HCT116 (cell line): ENCODE results near the gene OR13J1. TPM values are rescaled to one million over a fixed set of nuclear protein-coding genes. Genes with fewer than 3 reads are reported as not detected.
A peak's percentile ranks its signal among the peaks of the same experiment; 100 is the strongest.

Experiments
- ATAC-seq: fragments of 200-7000 bp; cut with Tn5 transposase; 2 replicates; pipeline ENCODE4 v1.9.1; 2020; ENCODE audit warnings: mild to moderate bottlenecking, moderate library complexity
- BruUV-seq: library from RNA; stranded (reverse); fragments of 400-500 nt; replicated peaks from 2 replicates; lab custom pipeline; 2021; lab: Mats Ljungman, UMichigan
- CTCF ChIA-PET: fragments of 300-600 bp; sonication (Branson Sonifier 250); formaldehyde crosslinking; loops from one replicate; lab custom pipeline; 2021; ENCODE audit warnings: antibody characterized with exemption; lab: Charles Lee
- POLR2A ChIA-PET: fragments of 300-600, 350-600 bp; sonication (Branson Sonifier 250); formaldehyde crosslinking; loops from one replicate; lab custom pipeline; 2021; ENCODE audit warnings: antibody characterized with exemption; lab: Charles Lee
- RAD21 ChIA-PET, 2 experiments: fragments of 300-600 bp; sonication (Branson Sonifier 250); formaldehyde crosslinking; loops; one replicate each; lab custom pipeline; 2023; ENCODE audit warnings: low total read pairs in 2 of 2; ENCODE audit not compliant: uncharacterized antibody in 2 of 2, unreplicated experiment in 2 of 2, low non-redundant PET in 1 of 2; lab: Charles Lee
- DNase-seq: peaks from one replicate; pipeline ENCODE4 v3.0.0-alpha.2; 2010; ENCODE audit warnings: low read depth, low spot score
- H2AFZ ChIP-seq: fragments of 200-600 bp; shearing (Covaris generic), sonication (generic); 2 replicates; pipeline ENCODE4 v1.6.1; 2017; ENCODE audit warnings: low read depth, mixed run types, mixed read lengths, antibody characterized with exemption, low read length; ENCODE audit not compliant: poor library complexity, severe bottlenecking
- H3K27ac ChIP-seq: 2 replicates; pipeline ENCODE4 v1.5.1; 2012; ENCODE audit warnings: low read depth, low read length
- H3K27me3 ChIP-seq: fragments of 200-600 bp; sonication (generic); 2 replicates; pipeline ENCODE4 v1.6.1; 2016; ENCODE audit warnings: mixed run types, low read length, mixed read lengths; ENCODE audit not compliant: insufficient read depth
- H3K36me3 ChIP-seq, 2 experiments: fragments of 200-500 bp in 1 of 2; fragments of 200-600 bp in 1 of 2; sonication (Bioruptor generic) in 1 of 2; sonication (generic) in 1 of 2; 2 replicates each; pipeline versions ENCODE4 v1.5.1 to v1.6.1; 2014 to 2016; ENCODE audit warnings: low read length in 2 of 2, inconsistent platforms in 1 of 2, mixed read lengths in 1 of 2, mixed run types in 1 of 2; ENCODE audit not compliant: insufficient read depth in 2 of 2, control insufficient read depth in 1 of 2
- H3K4me1 ChIP-seq, 2 experiments: fragments of 200-600 bp in 1 of 2; sonication (generic) in 1 of 2; 2 replicates each; pipeline versions ENCODE4 v1.5.1 to v1.6.1; 2012 to 2017; ENCODE audit warnings: low read length in 2 of 2, inconsistent platforms in 1 of 2, mild to moderate bottlenecking in 1 of 2, mixed read lengths in 1 of 2, mixed run types in 1 of 2, moderate library complexity in 1 of 2; ENCODE audit not compliant: insufficient read depth in 2 of 2, control insufficient read depth in 1 of 2
- H3K4me2 ChIP-seq: fragments of 200-600 bp; sonication (generic); 2 replicates; pipeline ENCODE4 v1.6.1; 2017; ENCODE audit warnings: mixed run types, low read length, mixed read lengths
- H3K4me3 ChIP-seq, 2 experiments: fragments of 200-600 bp in 1 of 2; sonication (generic) in 1 of 2; replicated peaks in 1 of 2; 2 replicates each; pipeline ENCODE4 v1.5.1; 2011 to 2016; ENCODE audit warnings: low read length in 2 of 2, control low read depth in 1 of 2, low read depth in 1 of 2, mild to moderate bottlenecking in 1 of 2, mixed read lengths in 1 of 2, mixed run types in 1 of 2
- H3K79me2 ChIP-seq: fragments of 200-600 bp; sonication (generic); 2 replicates; pipeline ENCODE4 v1.6.1; 2017; ENCODE audit warnings: mild to moderate bottlenecking, mixed run types, low read length, moderate library complexity, mixed read lengths; ENCODE audit not compliant: insufficient read depth
- H3K9ac ChIP-seq: fragments of 200-600 bp; sonication (generic); 2 replicates; pipeline ENCODE4 v1.6.1; 2016; ENCODE audit warnings: low read length, mixed read lengths
- H3K9me2 ChIP-seq: fragments of 200-600 bp; sonication (generic), shearing (Covaris generic); 2 replicates; pipeline ENCODE4 v1.6.1; 2017; ENCODE audit warnings: mixed run types, mild to moderate bottlenecking, moderate library complexity; ENCODE audit not compliant: insufficient read depth
- H3K9me3 ChIP-seq, 2 experiments: fragments of 200-500 bp in 1 of 2; fragments of 200-600 bp in 1 of 2; sonication (Bioruptor generic) in 1 of 2; sonication (generic) in 1 of 2; 2 replicates each; pipeline ENCODE4 v1.6.1; 2014 to 2017; ENCODE audit warnings: low read length in 2 of 2, mixed read lengths in 2 of 2, inconsistent platforms in 1 of 2, low read depth in 1 of 2, mild to moderate bottlenecking in 1 of 2, mixed run types in 1 of 2, moderate library complexity in 1 of 2; ENCODE audit not compliant: control insufficient read depth in 1 of 2, insufficient read depth in 1 of 2
- H4K20me1 ChIP-seq: fragments of 200-600 bp; sonication (generic), shearing (Covaris generic); 2 replicates; pipeline ENCODE4 v1.6.1; 2017; ENCODE audit warnings: mixed run types, mild to moderate bottlenecking, moderate library complexity; ENCODE audit not compliant: insufficient read depth
- POLR2AphosphoS5 ChIP-seq: IDR thresholded peaks from 2 replicates; pipeline ENCODE4 v1.6.1; 2011; ENCODE audit warnings: mild to moderate bottlenecking, low read depth, low read length, moderate library complexity
- REST ChIP-seq: IDR thresholded peaks from 2 replicates; pipeline ENCODE4 v1.6.1; 2012; ENCODE audit warnings: low read depth
- ZNF274 ChIP-seq: fragments of 200-500 bp; sonication (Bioruptor generic); IDR thresholded peaks from 2 replicates; pipeline ENCODE4 v1.6.1; 2014; ENCODE audit warnings: mild to moderate bottlenecking, low read depth, low read length, inconsistent platforms
- intact Hi-C: fragments of 100-400 bp; cut with micrococcal nuclease; formaldehyde crosslinking; loops from 2 replicates; pipeline ENCODE4 v1.10.0; 2022
- total RNA-seq: library from RNA; stranded (reverse); gene quantifications from one replicate; pipeline ENCODE4 v1.2.1, GENCODE V29; 2021; ENCODE audit not compliant: unreplicated experiment
- TF ChIP-seq, protein P1 (sequence below): IDR thresholded peaks from 2 replicates; pipeline ENCODE4 v1.6.1; 2012
- TF ChIP-seq, protein P2 (sequence below), 3 experiments: fragments of 200-600 bp in 1 of 3; sonication (generic) in 1 of 3; IDR thresholded peaks in 2 of 3; conservative IDR thresholded peaks in 1 of 3; 2 replicates each; pipeline ENCODE4 v1.5.1; 2012 to 2017; ENCODE audit warnings: low read depth in 2 of 3, low read length in 2 of 3, antibody characterized with exemption in 1 of 3, borderline replicate concordance in 1 of 3, control low read depth in 1 of 3, mild to moderate bottlenecking in 1 of 3, mixed read lengths in 1 of 3, mixed run types in 1 of 3, moderate library complexity in 1 of 3; ENCODE audit not compliant: insufficient read depth in 1 of 3

The OR13J1 gene
- total RNA-seq, 1 experiment from 2014 or later, result not detected

- intact Hi-C loops, result loop anchor here (2.0 kb wide), 2 partner anchors 44 to 70 kb away; partner anchors contain the start of gene NPR2
- Histone ChIP-seq H3K9ac (no peak overlapping the region), H3K36me3 (no peaks in the 10 kb centered on the region), H3K27ac (no peak overlapping the region), H3K4me3 (no peak overlapping the region), H3K4me1 (peaks cover 0 to 11% of the 10 kb centered on the region in 2 experiments; a peak in 1 of 4 replicates), H3K4me2 (no peak overlapping the region), H2AFZ (no peak overlapping the region), H3K9me3 (no peaks in the 10 kb centered on the region), H3K79me2 (no peaks in the 10 kb centered on the region), H3K9me2 (no peaks in the 10 kb centered on the region), H4K20me1 (no peaks in the 10 kb centered on the region), H3K27me3 (no peaks in the 10 kb centered on the region)
- TF ChIP-seq ZNF274, result no peak
- TF ChIP-seq POLR2AphosphoS5, result no peak
- no peak for TF ChIP-seq REST
- TF ChIP-seq, protein P1, sequence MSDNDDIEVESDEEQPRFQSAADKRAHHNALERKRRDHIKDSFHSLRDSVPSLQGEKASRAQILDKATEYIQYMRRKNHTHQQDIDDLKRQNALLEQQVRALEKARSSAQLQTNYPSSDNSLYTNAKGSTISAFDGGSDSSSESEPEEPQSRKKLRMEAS, result no peak
- TF ChIP-seq, protein P2, sequence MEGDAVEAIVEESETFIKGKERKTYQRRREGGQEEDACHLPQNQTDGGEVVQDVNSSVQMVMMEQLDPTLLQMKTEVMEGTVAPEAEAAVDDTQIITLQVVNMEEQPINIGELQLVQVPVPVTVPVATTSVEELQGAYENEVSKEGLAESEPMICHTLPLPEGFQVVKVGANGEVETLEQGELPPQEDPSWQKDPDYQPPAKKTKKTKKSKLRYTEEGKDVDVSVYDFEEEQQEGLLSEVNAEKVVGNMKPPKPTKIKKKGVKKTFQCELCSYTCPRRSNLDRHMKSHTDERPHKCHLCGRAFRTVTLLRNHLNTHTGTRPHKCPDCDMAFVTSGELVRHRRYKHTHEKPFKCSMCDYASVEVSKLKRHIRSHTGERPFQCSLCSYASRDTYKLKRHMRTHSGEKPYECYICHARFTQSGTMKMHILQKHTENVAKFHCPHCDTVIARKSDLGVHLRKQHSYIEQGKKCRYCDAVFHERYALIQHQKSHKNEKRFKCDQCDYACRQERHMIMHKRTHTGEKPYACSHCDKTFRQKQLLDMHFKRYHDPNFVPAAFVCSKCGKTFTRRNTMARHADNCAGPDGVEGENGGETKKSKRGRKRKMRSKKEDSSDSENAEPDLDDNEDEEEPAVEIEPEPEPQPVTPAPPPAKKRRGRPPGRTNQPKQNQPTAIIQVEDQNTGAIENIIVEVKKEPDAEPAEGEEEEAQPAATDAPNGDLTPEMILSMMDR (IDR thresholded peaks at IDR 0.05 in 2 of 3, conservative IDR thresholded peaks at IDR 0.05 in 1 of 3; ENCODE audit: borderline replicate concordance in 1 of 3, insufficient read depth in 1 of 3, low read depth in 2 of 3, low read length in 2 of 3), result peak; percentile 22 to 54 (median 48); a peak in 5 of 6 replicates
- BruUV-seq, result no TSS peak
- ATAC-seq (peak; percentile 87), DNase-seq (no peak)
- ChIA-PET POLR2A (interaction anchor here (0.9 kb wide), 1 partner anchor 38 kb away, joined by 3 read pairs; no protein-coding TSS in a partner anchor), CTCF (interaction anchor here (0.5 to 2.4 kb wide), 9 partner anchors 9 to 79 kb away, joined by 3 to 12 read pairs (median 5); no protein-coding TSS in a partner anchor), RAD21 (no interaction called here)
Measured at GRCh38 chr9:35835216-35835632, 35.0 kb downstream of the OR13J1 start.
